Kidney (tissue), 14 donors: ENCODE results near the gene CDK14. TPM values are rescaled to one million over a fixed set of nuclear protein-coding genes. Genes with fewer than 3 reads are reported as not detected.
"Not testable (repeated sequence)": the region's sequence is repeated elsewhere in the genome, so short reads cannot be mapped to it uniquely, and the experiment has no call there.

Experiments
- DNase-seq, 5 donors: peaks; one replicate each; pipeline ENCODE4 v3.0.0-alpha.2; 2013 to 2020
- FAIRE-seq: peaks from 2 replicates; lab custom pipeline; 2012; peaks lifted over from hg19 to GRCh38; lab: Jason Lieb, UNC
- H3K27ac ChIP-seq, 2 donors: one replicate each; pipeline ENCODE4 v1.7.0; 2013; ENCODE audit warnings: low read depth in 2 of 2, low read length in 2 of 2, inconsistent platforms in 1 of 2
- H3K27me3 ChIP-seq: one replicate; pipeline ENCODE4 v1.7.1; 2013; ENCODE audit warnings: low read length, inconsistent platforms; ENCODE audit not compliant: control insufficient read depth, insufficient read depth
- H3K36me3 ChIP-seq, 3 donors: one replicate each; pipeline versions ENCODE4 v1.7.0 to v1.7.1; 2013; ENCODE audit warnings: low read length in 3 of 3, control low read depth in 1 of 3, inconsistent platforms in 1 of 3; ENCODE audit not compliant: insufficient read depth in 3 of 3, control insufficient read depth in 2 of 3
- H3K4me1 ChIP-seq, 3 donors: one replicate each; pipeline versions ENCODE4 v1.7.0 to v1.7.1; 2013; ENCODE audit warnings: low read length in 3 of 3, inconsistent platforms in 1 of 3, low read depth in 1 of 3; ENCODE audit not compliant: control insufficient read depth in 2 of 3, insufficient read depth in 2 of 3
- H3K4me3 ChIP-seq, 3 donors: one replicate each; pipeline versions ENCODE4 v1.7.0 to v1.8.1; 2013; ENCODE audit warnings: low read length in 3 of 3, control low read depth in 1 of 3, inconsistent platforms in 1 of 3
- H3K9ac ChIP-seq, 3 donors: one replicate each; pipeline versions ENCODE4 v1.7.0 to v1.7.1; 2013; ENCODE audit warnings: low read length in 3 of 3, control low read depth in 1 of 3, inconsistent platforms in 1 of 3
- H3K9me3 ChIP-seq, 3 donors: one replicate each; pipeline versions ENCODE4 v1.7.0 to v1.7.1; 2013; ENCODE audit warnings: low read length in 3 of 3, control low read depth in 1 of 3, inconsistent platforms in 1 of 3; ENCODE audit not compliant: control insufficient read depth in 2 of 3, insufficient read depth in 1 of 3
- intact Hi-C: fragments of 100-400 bp; cut with DNase I; formaldehyde crosslinking; loops from one replicate; pipeline ENCODE4 v1.11.1; 2022
- polyA plus RNA-seq: library from polyadenylated mRNA; stranded (reverse); fragments of 350-450 nt; fragmentation: Illumina TruSeq; extraction: RNeasy Lipid Tissue Mini Kit (QIAGEN cat#74804); gene quantifications from one replicate; pipeline ENCODE4 v1.2.3, GENCODE V29; 2014; ENCODE audit warnings: low read depth, low replicate concordance; ENCODE audit not compliant: insufficient read depth
- total RNA-seq: library from RNA; stranded (reverse); fragmentation: NEBNext Ultra II Directional; extraction: Animal tissue kit (Norgen Biotek cat#: 25700); gene quantifications from one replicate; pipeline ENCODE4 v1.2.1, GENCODE V29; 2021
- TF ChIP-seq, protein P1 (sequence below): IDR thresholded peaks from 3 replicates; pipeline ENCODE4 v1.5.1; 2012; ENCODE audit warnings: mild to moderate bottlenecking, moderate library complexity, borderline replicate concordance; ENCODE audit not compliant: insufficient read depth; ENCODE audit errors: extremely low read depth
- donor health status: control.
- donor health status: control.
- donor health status: control.
- donor health status: control.
- donor health status: control.
- donor health status: DM: yes; HTN: yes; CAD: no.
- donor health status: Normal renal cell carcinoma (clear cell type).

The CDK14 gene
- total and polyA plus RNA-seq, 2 donors from 2014 or later, result 11.9 to 33.9 TPM

GRCh38 chr7:90923541-90923997 lies 327.4 kb downstream of the CDK14 start:
- no peaks in the 10 kb centered on the region for H3K9me3 ChIP-seq
- H3K4me3 ChIP-seq, result no peak overlapping the region
- DNase-seq (no peak), FAIRE-seq (no peak)
- H3K27ac ChIP-seq, result no peak overlapping the region
- no peak overlapping the region for H3K9ac ChIP-seq
- H3K27me3 ChIP-seq, result no peaks in the 10 kb centered on the region
- no peaks in the 10 kb centered on the region for H3K4me1 ChIP-seq
- TF ChIP-seq, protein P1, sequence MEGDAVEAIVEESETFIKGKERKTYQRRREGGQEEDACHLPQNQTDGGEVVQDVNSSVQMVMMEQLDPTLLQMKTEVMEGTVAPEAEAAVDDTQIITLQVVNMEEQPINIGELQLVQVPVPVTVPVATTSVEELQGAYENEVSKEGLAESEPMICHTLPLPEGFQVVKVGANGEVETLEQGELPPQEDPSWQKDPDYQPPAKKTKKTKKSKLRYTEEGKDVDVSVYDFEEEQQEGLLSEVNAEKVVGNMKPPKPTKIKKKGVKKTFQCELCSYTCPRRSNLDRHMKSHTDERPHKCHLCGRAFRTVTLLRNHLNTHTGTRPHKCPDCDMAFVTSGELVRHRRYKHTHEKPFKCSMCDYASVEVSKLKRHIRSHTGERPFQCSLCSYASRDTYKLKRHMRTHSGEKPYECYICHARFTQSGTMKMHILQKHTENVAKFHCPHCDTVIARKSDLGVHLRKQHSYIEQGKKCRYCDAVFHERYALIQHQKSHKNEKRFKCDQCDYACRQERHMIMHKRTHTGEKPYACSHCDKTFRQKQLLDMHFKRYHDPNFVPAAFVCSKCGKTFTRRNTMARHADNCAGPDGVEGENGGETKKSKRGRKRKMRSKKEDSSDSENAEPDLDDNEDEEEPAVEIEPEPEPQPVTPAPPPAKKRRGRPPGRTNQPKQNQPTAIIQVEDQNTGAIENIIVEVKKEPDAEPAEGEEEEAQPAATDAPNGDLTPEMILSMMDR, result no peak
- H3K36me3 ChIP-seq, result no peaks in the 10 kb centered on the region
- intact Hi-C loops, result no loop called here

- H3K27ac ChIP-seq, H3K4me1 ChIP-seq, H3K9ac ChIP-seq, H3K27me3 ChIP-seq, DNase-seq, FAIRE-seq, H3K9me3 ChIP-seq, H3K4me3 ChIP-seq, intact Hi-C loops, H3K36me3 ChIP-seq: not testable (repeated sequence)
Measured at GRCh38 chr7:90928700-90929424, 332.7 kb downstream of the CDK14 start.

DNA sequence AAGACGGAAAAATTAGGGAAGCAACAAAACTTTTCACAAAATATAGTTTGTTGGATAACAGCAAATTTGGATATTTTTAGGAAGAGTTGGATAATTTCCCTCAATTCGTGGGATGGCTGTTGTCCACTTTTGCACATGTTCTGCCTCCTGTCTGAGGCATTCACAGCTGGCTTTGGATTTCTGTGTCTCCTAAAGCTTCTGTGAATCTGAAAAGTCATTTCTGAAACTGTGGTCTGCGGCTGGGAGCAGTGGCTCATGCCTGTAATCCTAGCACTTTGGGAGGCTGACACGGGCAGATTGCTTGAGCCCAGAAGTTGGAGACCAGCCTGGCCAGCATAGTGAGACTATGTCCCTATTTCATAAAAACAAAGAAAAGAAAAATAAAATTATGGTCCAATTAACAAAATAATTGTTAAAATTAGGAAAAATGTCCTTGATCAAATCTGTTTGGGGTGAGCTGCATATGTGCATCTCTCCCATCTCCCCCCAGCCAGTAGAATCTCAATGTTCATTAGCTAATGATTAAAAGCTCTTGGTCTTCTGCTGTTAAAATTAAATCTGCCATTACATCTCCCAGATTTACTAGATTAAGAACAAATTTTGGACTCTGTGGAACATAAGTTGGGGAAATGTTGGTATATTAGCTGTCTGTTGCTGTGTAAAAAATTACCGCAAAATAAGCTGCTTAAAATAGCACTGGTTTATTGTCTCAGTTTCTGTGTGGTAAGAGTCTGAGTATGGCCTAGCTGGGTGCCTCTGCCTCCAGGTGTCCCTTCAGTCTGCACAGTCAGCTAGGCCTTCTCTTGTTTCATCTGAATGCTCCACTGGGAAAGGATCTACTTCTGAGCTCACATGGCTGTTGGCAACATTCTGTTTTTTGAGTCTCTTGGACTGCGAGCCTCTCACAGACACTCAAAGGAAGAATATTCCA lies 336.1 kb downstream of the CDK14 start:
- TF ChIP-seq, protein P1, result no peak
- Histone ChIP-seq H3K4me1 (peaks cover 0 to 4% (median 0%) of the 10 kb centered on the region in 3 donors), H3K27ac (no peak overlapping the region), H3K9ac (no peak overlapping the region), H3K4me3 (no peak overlapping the region), H3K36me3 (no peaks in the 10 kb centered on the region), H3K9me3 (no peaks in the 10 kb centered on the region), H3K27me3 (no peaks in the 10 kb centered on the region)
- intact Hi-C loops, result no loop called here
- FAIRE-seq (no peak), DNase-seq (no peak)

- no peak overlapping the region for H3K27ac ChIP-seq
- intact Hi-C loops, result no loop called here
- FAIRE-seq, result no peak
Measured at GRCh38 chr7:90933041-90933440, 336.9 kb downstream of the CDK14 start.

More at GRCh38 chr7:90933041-90933440, 336.9 kb downstream of the CDK14 start:
- H3K4me1 ChIP-seq, result peaks cover 0 to 4% (median 0%) of the 10 kb centered on the region in 3 donors
- no peak overlapping the region for H3K9ac ChIP-seq
- DNase-seq, result no peak
- no peak overlapping the region for H3K4me3 ChIP-seq
- H3K9me3 ChIP-seq, result no peaks in the 10 kb centered on the region
- H3K36me3 ChIP-seq, result no peaks in the 10 kb centered on the region
- TF ChIP-seq, protein P1, result no peak
- no peaks in the 10 kb centered on the region for H3K27me3 ChIP-seq
